Measurements from ENCODE around the gene FKBP9.

GRCh38 chr7:33054261-33054964, 97.2 kb downstream of the FKBP9 start:
- no peak for TF ChIP-seq CTCF (IDR thresholded peaks at IDR 0.05)
- no peak for TF ChIP-seq POLR2A (IDR thresholded peaks at IDR 0.05)

Data from heart left ventricle (tissue), 13 donors.